HG03469 (cell line): ENCODE data around the gene P2RX5.

Source experiments
- ATAC-seq: cut with Tn5 transposase; IDR thresholded peaks from one replicate; pipeline ENCODE4 v1.9.1; 2021; ENCODE audit warnings: mild to moderate bottlenecking, moderate library complexity, moderate number of reproducible peaks; ENCODE audit not compliant: unreplicated experiment

The P2RX5 gene

DNA sequence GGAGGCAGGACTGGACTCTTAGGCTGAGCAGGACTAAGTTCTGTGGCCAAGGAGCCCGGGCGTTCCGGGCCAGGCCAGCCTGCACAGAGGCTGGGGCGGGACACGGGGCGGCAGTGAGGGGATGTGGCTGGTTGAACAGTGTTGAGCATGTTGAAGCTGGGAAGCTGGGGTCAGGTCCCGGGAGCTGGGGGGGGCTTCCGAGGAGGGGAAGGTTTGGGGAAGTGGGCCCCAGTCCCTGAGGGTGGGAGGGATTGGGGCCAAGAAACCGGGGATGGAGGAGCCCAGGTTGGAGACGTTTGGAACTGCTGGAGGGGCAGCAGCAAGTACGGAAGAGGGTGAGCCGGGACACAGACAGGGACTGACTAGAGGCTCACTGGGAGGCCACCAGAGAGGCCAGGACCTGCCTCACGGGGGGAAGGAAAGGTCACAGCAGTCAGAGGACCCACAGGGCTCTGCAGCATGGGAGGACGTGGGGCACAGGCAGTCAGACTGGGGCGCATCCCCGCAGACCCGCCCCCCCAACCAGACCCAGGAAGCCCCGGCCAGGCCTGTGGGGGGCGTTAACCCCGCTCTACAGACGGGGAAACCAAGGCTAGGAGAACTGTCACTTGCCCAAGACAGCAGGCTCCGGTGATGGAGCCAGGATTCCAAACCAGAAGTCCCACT, 37.0 kb downstream of the P2RX5 start:
- no peak for ATAC-seq

DNA sequence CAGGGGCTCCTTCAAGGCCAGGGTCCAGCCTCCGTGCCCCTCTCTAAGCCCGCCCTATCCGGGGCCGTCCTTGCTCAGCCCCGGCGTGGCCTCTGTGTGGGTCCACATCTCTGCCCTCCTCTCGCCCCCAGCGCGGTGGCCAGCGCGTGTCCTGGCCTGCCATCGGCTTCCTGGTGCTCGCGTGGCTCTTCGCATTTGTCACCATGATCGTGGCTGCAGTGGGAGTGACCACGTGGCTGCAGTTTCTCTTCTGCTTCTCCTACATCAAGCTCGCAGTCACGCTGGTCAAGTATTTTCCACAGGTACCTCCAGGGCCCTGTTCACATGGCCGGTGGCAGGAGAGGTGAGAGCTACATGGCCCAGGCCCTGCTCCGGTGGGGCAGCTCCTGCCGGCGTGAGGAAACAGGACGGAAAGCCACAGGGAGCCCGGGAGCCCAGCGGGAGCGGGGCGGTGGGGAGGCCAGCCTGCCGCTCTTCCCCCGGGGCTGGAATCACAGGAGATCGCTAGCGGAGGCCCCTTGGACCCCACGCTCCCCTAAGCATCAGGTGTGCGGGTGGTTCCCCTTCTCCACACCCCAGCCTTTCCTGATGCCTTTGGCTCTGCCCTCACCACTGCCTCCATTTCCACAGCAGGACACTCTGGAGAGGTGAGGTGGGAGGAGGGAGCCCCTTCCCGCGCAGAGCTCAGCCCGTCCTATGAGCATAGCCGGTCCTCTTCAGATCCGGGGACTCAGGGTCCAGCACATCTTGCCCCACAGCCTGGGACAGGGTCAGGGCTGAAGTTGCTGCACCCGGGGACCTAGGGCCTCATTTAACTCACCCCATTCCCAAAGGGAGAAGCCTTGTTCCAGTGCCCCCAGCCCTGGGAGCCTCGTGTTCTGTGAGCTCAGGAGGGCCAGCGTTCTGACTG, 37.8 kb downstream of the P2RX5 start:
- ATAC-seq: no peak

DNA sequence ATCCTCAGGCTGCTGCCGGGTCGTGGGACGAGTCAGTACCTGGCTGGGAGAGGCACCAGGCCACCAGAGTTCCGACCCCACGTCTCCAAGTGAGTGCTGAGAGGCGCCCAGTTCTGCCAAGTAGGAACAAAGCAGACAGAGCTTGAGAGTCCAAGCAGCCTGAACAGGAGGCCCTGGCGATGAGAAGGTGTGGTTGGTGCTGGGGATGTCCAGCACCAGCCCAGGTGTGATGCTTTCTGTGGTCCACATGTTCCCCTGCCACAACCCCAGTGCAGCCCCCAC, 38.4 kb downstream of the P2RX5 start:
- no peak for ATAC-seq

DNA sequence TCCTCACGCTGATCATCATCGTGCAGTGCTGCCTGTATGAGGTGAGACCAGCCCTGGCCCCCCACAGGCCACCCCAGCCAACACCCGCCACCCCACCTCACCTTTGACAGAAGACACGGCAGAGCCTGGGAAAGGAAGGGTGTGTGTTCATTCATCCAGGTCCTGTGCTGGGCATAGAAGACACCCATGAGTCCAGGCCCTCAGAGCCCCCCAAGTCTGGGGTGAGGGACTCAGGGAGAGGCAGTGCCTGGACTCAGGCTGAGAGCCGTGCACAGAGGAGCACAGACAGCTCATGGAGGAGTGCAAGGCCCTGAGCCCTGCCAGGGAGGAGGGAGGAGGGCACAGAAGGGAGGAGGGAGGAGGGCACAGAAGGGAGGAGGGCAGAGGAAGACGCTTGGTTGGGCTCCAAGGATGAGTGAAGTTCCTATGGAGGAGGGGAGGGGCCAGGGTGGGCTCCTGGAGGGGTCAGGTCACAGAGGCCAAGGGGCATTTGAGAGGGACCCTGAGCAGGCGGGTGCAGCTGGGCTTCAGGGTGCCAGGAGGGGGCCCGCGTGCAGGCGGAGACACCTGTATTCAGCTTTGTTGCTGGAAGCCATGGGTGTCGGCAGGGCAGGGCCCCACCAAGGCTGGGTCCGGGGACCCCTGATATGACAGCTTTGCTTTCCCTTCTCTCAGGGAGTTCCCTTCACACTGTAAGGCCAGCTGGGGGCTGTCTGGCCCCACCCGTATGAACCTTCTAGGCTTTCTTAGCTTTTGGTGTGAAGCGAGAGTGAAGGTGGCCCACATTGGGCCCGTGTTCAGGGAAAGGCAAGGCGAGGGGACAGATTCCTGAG, 39.0 kb downstream of the P2RX5 start:
- no peak for ATAC-seq

DNA sequence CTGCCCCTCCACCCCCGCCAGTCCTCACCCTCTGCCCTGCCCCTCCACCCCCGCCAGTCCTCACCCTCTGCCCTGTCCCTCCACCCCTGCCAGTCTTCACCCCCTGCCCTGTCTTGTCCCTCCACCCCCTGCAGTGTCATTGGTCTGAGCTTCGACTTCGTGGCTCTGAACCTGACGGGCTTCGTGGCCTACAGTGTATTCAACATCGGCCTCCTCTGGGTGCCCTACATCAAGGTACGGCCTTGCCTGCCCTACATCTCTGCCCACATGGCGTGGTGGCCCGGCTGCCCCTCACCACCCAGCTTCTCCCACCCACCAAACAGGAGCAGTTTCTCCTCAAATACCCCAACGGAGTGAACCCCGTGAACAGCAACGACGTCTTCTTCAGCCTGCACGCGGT, 39.6 kb downstream of the P2RX5 start:
- ATAC-seq: no peak

DNA sequence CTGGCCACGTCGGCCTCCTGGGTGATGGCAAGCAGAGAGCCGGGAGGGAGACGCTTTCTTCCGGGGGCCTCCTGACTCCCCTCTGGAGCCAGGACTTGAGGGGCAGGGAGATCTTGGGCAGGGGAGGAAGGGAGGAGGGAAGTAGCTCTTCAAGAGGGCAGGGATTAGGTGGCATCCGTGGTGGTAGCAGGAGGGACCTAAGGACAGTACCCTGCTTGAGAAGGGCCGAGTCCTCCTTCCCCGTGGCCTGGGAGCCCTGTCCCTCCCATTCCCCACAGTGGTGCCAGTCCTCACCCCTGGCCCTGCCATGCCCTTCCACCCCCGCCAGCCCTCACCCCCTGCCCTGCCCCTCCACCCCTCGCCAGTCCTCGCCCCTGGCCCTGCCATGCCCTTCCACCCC, 40.2 kb downstream of the P2RX5 start:
- no peak for ATAC-seq

DNA sequence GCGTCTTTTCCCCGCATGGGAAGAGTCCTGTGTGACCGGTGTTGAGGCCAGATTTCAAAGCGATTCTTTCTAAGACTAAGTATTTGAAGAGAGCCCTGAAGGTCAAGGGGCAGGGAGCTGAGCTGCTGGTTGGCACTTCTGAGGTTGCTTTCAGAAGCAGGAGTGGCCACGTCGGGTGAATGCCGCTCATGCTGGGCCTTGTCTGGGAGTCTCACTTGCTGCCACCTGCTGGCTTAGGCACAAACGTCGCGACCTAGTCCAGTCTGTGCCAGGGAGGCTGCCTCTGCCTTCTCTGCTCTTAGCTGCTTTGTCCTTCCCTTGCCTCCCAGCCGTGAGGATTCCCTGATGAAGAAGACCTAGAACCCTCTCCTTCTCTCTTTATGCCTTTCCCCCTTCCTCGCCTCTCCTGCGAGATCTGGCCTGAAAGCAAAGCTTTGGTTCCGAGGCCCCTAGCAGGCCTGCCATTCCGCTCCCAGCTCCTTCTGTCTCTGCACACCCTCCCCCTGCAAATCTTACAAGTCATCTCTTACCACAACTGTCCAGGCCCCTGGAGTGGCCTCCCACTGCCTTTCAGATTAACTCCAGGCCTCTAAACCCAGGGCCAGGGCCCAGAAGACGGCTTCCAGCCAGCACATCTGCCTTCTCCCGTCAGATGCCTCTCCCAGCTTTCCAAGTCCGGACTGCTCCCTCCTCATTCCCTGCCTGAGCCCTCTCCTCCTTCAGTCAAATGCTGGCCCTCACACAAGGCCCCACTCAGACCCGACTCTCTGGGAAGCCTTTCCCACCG, 48.0 kb downstream of the P2RX5 start:
- no peak for ATAC-seq

DNA sequence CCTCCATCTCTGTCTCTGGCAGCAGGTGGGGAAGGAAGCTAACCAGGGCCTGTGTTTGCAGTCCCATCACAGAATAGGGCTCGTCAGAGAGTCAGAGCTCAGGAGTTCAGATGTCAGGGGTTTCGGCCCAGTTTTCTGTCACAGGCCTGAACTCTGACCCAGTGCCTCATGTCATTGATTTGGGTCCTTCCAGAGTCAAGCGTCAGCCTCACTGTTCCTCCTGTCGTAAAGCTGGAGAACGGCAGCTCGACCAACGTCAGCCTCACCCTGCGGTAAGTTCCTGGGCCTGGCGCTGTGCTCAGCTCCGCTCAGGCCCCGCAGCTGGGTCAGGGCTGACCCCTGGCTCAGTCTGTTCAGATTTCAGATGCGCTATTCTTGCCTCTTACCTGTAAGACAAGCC, 48.7 kb downstream of the P2RX5 start:
- ATAC-seq: no peak

DNA sequence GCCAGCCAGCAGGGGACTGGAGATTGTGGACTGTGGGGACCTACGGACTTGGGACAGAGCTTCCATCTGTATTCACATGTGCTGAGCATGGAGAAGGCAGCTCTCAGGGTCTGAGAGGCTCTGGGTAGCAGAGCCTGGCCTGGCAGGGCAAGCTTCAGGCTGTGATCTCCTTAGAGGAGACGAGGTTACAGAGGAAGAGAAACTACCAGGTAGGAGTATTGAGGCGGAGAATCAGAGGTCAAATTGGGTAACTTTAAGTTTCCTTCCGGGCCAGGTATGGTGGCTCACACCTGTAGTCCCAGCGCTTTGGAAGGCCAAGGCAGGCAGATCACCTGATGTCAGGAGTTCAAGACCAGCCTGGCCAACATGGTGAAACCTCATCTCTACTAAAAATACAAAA, 50.6 kb downstream of the P2RX5 start:
- no peak for ATAC-seq

DNA sequence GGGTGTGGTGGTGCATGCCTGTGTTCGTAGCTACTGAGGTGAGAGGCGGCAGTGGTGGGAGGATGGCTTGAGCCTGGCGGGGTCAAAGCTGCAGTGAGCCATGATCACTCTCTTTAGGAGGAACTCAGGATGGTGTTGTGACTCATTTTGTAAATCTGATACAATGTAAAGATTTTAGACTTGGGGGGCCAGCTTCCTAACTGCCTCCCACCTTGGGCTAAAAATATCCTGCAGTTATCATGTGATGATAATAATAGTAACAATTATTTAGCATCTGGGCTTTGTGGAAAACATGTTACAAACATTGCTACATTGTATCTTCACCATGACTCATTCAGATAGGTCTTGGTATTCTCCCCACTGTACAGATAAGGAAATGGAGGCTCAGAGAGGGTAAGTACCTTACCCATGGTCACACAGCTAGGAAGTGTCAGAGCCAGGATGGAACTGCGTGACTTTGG, 52.0 kb downstream of the P2RX5 start:
- ATAC-seq: no peak

DNA sequence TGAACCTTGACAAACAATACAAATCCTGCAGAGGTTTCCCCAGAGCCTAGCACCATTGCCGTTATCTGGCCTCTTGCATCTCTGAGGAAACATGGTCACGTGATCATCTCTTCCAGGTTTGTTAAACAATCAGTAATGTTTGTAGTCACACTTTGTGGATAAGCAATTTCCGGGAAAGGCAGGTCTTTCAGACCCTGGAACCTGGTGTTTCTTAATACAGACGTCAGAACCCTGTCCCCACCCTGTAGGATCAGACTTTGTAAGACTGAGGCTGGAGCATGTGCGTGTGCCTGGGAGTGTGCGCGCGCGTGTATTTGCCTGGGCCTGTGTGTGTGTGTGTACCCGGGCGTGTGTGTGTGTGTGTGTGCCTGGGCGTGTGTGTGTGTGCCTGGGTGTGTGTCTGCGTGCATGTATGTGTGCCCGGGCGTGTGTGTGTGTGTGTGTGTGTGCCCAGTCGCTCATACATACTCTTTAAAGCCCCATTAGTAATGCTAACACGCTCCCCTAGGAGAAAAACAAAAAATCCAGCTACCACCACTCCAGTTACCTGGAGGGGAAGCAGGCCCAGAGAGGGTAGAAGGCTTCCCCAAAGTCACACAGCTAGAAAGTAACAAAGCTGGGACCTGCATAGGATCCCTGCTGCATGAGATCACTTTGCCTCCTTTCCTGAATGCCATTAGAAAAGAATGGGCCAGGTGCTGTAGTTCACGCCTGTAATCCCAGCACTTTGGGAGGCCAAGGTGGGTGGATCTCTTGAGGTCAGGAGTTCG, 54.1 kb downstream of the P2RX5 start:
- no peak for ATAC-seq

DNA sequence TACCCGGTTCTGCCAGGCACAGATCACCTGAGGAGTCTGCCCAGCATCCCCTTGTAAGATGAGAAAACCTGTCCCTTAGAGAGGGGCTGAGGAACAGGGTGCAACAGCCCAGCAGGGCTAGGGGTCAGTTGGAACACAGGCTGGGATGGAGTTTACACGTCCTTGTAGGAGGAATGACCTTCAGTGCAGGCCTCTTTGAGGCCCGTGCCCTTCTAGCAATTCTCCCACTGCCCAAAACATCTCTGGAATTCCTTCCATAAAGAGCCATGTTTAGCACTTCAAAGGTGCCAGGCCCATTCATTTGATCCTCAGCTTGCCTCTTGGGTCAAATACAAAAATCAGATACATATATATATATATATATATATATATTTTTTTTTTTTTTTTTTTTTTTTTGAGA, 54.9 kb downstream of the P2RX5 start:
- ATAC-seq: no peak

DNA sequence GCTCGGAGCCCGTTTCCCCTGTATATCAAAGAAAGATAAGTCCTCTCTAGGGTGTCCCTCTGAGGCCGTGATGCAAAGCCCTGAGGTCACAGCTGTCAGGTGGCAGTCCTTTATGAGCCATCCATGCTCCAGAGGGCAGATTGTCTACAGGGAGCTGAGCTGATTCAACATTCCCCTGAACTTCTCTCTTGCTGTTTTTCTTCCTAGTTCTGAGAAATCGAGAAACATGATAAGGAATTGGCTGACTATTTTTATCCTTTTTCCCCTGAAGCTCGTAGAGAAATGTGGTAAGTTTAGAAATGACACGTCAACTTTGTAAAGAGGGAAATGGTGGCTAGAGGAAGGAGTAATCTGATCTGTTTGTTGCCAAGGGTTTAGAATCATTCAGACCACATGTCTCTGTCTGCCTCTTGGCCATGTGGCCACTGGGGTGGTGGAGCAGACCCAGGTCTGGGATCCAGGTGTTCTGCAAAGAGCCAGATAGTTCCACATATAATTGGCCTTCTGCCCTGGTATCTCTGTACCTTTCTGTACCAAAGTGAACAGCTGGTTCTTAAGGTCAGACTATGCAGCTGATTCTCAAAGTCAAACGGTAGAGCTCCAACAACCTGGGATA, 55.9 kb downstream of the P2RX5 start:
- ATAC-seq: no peak

DNA sequence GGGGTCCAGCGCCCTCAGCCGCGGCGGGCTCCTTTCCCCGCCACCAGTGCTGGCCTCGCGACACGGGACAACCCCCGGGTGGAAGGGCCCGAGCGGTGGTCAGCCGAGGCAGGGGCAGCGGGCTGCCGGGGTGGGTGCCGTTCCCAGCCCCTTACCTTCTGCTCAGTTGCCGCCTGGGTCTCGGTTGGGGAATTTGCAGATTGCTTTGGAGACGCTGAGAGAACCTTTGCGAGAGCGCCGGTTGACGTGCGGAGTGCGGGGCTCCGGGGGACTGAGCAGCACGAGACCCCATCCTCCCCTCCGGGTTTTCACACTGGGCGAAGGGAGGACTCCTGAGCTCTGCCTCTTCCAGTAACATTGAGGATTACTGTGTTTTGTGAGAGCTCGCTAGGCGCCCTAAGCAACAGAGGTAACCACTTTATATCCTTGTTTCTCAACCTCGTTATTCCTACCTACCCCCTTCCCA, 59.0 kb downstream of the P2RX5 start:
- peak; percentile 9 for ATAC-seq

DNA sequence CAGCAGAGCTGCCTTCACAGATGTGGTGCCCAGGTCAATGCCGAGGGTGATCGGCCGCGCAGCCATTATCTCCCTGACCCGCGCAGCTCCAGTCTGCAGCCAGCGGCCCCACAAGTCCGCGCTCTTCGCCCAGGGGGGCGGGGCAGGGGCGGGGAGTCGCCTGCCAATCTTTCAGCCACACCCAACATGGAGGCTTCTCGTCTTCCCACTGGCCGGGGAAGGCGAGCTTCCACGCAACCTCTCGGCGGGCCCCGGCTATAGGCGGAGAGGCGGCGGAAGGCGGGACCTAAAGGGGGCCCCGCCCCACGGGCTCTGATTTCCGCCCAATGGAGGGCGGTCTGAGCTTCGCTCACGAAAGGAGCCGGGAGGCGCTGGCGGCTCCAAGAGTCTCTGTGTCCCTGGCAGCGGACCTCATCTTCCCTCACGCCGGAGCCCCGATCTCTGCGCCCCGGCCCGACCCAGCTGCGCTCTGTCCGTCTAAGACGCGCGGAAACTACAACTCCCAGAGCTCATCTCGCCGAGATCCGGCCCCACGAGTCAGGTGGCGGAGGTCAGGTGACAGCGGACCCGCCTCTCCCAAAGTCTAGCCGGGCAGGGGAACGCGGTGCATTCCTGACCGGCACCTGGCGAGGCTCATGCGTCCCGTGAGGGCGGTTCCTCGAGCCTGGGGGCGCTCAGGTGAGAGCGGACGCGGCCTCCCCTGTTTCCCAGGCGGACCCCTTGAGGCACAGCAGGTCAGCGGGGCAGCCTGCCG, 59.6 kb downstream of the P2RX5 start, which contains the start of the genes CTNS and SHPK:
Gene CTNS (plus strand): TSS at position 607 of the 754 bp plus-strand sequence. CDS start 3,447 bp downstream, outside the sequence.
Gene SHPK (minus strand): TSS at position 97 of the 754 bp plus-strand sequence. CDS start 31 bp downstream, at position 66.
- ATAC-seq: peak; percentile 67

DNA sequence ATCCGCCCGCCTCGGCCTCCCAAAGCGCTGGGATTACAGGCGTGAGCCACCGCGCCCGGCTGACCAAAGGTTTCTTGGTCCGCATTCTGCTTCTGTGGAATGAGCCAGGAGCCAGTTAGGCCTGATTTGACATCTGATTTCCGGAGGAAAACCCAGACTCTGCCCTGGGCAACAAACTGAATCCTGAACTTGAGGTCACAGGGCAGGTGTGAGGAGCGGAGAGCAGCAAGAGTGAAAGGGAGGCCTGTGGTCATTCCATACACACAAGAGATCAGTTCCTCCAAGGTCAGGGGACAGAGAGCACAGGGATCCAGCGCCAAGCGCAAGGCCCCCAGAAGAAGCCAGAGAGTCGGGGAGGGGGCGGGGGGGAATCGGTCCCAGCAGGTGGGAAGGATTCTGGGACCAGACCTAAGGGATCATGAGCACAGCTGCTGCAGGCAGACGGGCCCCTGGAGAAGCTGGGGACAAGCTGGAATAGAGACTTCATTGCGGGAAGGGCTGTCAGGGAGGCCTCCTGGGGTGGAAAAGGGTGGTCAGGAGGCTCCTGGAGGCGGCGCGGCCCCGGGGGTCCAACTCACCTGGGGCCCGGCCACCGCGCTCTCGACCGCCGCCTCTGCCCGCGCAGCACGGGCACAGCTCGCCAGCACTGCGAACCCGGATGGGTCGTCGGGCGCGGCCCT, 60.3 kb downstream of the P2RX5 start:
- no peak for ATAC-seq

DNA sequence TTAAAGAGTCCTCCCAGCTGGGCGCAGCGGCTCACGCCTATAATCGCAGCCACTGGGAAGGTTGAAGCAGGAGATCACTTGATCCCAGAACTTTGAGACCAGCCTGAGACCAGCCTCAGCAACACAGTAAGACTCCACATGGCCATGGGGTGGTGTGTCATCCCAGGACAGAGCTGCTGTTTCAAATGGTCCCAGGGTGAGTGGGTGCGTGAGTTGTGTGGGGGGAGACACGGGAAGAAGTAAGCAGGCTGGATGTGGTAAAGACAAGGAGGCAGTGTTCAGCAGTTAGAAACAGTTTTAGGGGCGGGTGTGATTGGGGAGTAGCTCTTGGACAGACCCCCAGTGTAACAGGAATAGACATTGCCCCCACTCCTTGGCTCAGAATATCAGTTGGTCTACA, 63.7 kb downstream of the P2RX5 start:
- ATAC-seq: no peak

DNA sequence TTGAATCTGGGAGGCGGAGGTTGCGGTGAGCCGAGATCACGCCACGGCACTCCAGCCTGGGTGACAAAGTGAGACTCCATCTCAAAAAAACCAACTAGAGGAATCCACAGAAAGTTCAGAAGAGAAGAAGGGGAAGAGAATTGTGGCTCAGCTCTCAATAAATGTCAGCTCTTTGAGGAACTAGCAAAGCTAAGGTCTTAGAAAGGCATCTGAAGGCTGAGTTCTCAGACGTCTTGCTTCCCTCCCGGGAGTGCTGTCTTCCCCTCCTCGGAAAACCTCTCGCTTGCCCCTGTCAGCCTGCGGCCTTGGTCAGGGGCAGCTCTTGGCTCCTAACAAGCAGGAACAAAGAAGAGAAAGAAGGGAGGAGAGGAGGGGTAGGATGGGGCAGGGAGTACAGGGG, 65.2 kb downstream of the P2RX5 start:
- ATAC-seq: no peak
